ENCODE measurements around the gene MYO1D. TPM values are rescaled to one million over a fixed set of nuclear protein-coding genes. Genes with fewer than 3 reads are reported as not detected.
"Not testable (repeated sequence)": the region's sequence is repeated elsewhere in the genome, so short reads cannot be mapped to it uniquely, and the experiment has no call there.

The MYO1D gene
- total RNA-seq, 1 experiment from 2014 or later, result 206 TPM

GRCh38 chr17:32451879-32452278 lies 425.0 kb downstream of the MYO1D start:
- ChIA-PET POLR2A (no interaction called here), CTCF (no interaction called here)
- Mint-ChIP-seq H3K9me3 (ENCODE audit: unreplicated experiment) (no peaks in the 10 kb centered on the region), H3K4me3 (ENCODE audit: unreplicated experiment) (no peak overlapping the region), H3K4me1 (ENCODE audit: low read depth, unreplicated experiment) (peaks cover under 1% of the 10 kb centered on the region), H3K27ac (ENCODE audit: unreplicated experiment) (no peak overlapping the region), H3K27me3 (ENCODE audit: insufficient read depth, unreplicated experiment) (no peaks in the 10 kb centered on the region), H3K36me3 (ENCODE audit: insufficient read depth, unreplicated experiment) (peaks cover 96% of the 10 kb centered on the region)
- no peaks in the 10 kb centered on the region for H3K27me3 ChIP-seq (replicated peaks; ENCODE audit: control insufficient read depth, insufficient read depth, low read length)
- intact Hi-C loops (cut with micrococcal nuclease; ENCODE audit: unreplicated experiment), result no loop called here
- BruUV-seq (replicated peaks), result no TSS peak
- no peak for DNase-seq
- H3K4me1 ChIP-seq, result no peaks in the 10 kb centered on the region; the same call in 1 of the 2 replicates
- no peaks in the 10 kb centered on the region for H3K9me3 ChIP-seq
- TF ChIP-seq, protein P1, sequence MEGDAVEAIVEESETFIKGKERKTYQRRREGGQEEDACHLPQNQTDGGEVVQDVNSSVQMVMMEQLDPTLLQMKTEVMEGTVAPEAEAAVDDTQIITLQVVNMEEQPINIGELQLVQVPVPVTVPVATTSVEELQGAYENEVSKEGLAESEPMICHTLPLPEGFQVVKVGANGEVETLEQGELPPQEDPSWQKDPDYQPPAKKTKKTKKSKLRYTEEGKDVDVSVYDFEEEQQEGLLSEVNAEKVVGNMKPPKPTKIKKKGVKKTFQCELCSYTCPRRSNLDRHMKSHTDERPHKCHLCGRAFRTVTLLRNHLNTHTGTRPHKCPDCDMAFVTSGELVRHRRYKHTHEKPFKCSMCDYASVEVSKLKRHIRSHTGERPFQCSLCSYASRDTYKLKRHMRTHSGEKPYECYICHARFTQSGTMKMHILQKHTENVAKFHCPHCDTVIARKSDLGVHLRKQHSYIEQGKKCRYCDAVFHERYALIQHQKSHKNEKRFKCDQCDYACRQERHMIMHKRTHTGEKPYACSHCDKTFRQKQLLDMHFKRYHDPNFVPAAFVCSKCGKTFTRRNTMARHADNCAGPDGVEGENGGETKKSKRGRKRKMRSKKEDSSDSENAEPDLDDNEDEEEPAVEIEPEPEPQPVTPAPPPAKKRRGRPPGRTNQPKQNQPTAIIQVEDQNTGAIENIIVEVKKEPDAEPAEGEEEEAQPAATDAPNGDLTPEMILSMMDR (IDR thresholded peaks at IDR 0.05; ENCODE audit: insufficient read depth in 1 of 2, low read depth in 1 of 2, low read length in 1 of 2, severe bottlenecking in 1 of 2, unreplicated experiment in 1 of 2), result no peak
- H3K36me3 ChIP-seq (ENCODE audit: control insufficient read depth, insufficient read depth, low read length), result peaks cover 1% of the 10 kb centered on the region
- H3K4me3 ChIP-seq (ENCODE audit: low read depth, low read length), result no peak overlapping the region

- H3K27me3 Mint-ChIP-seq (ENCODE audit: insufficient read depth, unreplicated experiment); intact Hi-C loops (cut with micrococcal nuclease; ENCODE audit: unreplicated experiment); H3K4me3 ChIP-seq (ENCODE audit: low read depth, low read length); H3K9me3 ChIP-seq; BruUV-seq (replicated peaks); H3K4me1 ChIP-seq; H3K36me3 ChIP-seq (ENCODE audit: control insufficient read depth, insufficient read depth, low read length); DNase-seq; H3K4me3 Mint-ChIP-seq (ENCODE audit: unreplicated experiment); H3K27me3 ChIP-seq (replicated peaks; ENCODE audit: control insufficient read depth, insufficient read depth, low read length); POLR2A ChIA-PET; H3K9me3 Mint-ChIP-seq (ENCODE audit: unreplicated experiment); H3K27ac Mint-ChIP-seq (ENCODE audit: unreplicated experiment); CTCF ChIA-PET: not testable (repeated sequence)
- peaks cover 98% of the 10 kb centered on the region for H3K36me3 Mint-ChIP-seq (ENCODE audit: insufficient read depth, unreplicated experiment)
- peaks cover 14% of the 10 kb centered on the region for H3K4me1 Mint-ChIP-seq (ENCODE audit: low read depth, unreplicated experiment)
These were observed 426.5 kb downstream of the MYO1D start for GRCh38 chr17:32450379-32450778.

- ChIA-PET CTCF (no interaction called here), POLR2A (no interaction called here)
- Mint-ChIP-seq H3K9me3 (ENCODE audit: unreplicated experiment) (no peaks in the 10 kb centered on the region), H3K36me3 (ENCODE audit: insufficient read depth, unreplicated experiment) (peaks cover 98% of the 10 kb centered on the region), H3K4me1 (ENCODE audit: low read depth, unreplicated experiment) (peaks cover 15% of the 10 kb centered on the region), H3K27ac (ENCODE audit: unreplicated experiment) (no peak overlapping the region), H3K4me3 (ENCODE audit: unreplicated experiment) (no peak overlapping the region), H3K27me3 (ENCODE audit: insufficient read depth, unreplicated experiment) (no peaks in the 10 kb centered on the region)
- TF ChIP-seq, protein P1 (IDR thresholded peaks at IDR 0.05; ENCODE audit: insufficient read depth in 1 of 2, low read depth in 1 of 2, low read length in 1 of 2, severe bottlenecking in 1 of 2, unreplicated experiment in 1 of 2), result no peak
- BruUV-seq (replicated peaks), result no TSS peak
- no peak for DNase-seq
- Histone ChIP-seq H3K9me3 (no peaks in the 10 kb centered on the region), H3K36me3 (ENCODE audit: control insufficient read depth, insufficient read depth, low read length) (peaks cover 1% of the 10 kb centered on the region), H3K4me1 (peaks cover 9% of the 10 kb centered on the region), H3K4me3 (ENCODE audit: low read depth, low read length) (no peak overlapping the region), H3K27me3 (replicated peaks; ENCODE audit: control insufficient read depth, insufficient read depth, low read length) (no peaks in the 10 kb centered on the region)
- intact Hi-C loops (cut with micrococcal nuclease; ENCODE audit: unreplicated experiment), result no loop called here
These were observed 427.0 kb downstream of the MYO1D start for GRCh38 chr17:32449963-32450362.

DNA sequence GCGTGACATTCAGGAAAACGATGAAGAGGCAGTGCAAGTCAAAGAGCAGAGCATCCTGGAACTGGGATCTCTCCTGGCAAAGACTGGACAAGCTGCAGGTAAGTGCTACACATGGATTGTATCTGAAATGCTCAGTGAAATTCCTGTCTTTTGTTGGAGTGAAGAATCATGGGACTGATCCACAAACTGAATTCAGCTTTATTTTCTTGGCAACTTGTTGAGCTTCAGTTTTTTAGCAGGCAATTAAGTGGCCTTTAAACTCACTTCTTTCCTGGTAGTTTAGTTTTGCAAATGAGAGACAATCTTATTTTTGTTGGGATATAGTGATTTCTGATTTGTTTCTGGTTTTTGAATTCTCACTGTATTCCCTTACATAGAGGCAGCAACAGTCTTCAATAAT lies 430.0 kb downstream of the MYO1D start:
- Histone ChIP-seq H3K4me1 (peaks cover 14% of the 10 kb centered on the region), H3K27me3 (replicated peaks; ENCODE audit: control insufficient read depth, insufficient read depth, low read length) (no peaks in the 10 kb centered on the region), H3K36me3 (ENCODE audit: control insufficient read depth, insufficient read depth, low read length) (no peaks in the 10 kb centered on the region; the same call in none of the 2 replicates), H3K4me3 (ENCODE audit: low read depth, low read length) (no peak overlapping the region), H3K9me3 (no peaks in the 10 kb centered on the region)
- TF ChIP-seq, protein P1 (IDR thresholded peaks at IDR 0.05; ENCODE audit: insufficient read depth in 1 of 2, low read depth in 1 of 2, low read length in 1 of 2, severe bottlenecking in 1 of 2, unreplicated experiment in 1 of 2), result no peak
- no peak for DNase-seq
- Mint-ChIP-seq H3K4me1 (ENCODE audit: low read depth, unreplicated experiment) (peaks cover 15% of the 10 kb centered on the region), H3K27me3 (ENCODE audit: insufficient read depth, unreplicated experiment) (no peaks in the 10 kb centered on the region), H3K4me3 (ENCODE audit: unreplicated experiment) (peak overlapping the region; percentile 75), H3K36me3 (ENCODE audit: insufficient read depth, unreplicated experiment) (peaks cover 76% of the 10 kb centered on the region), H3K27ac (ENCODE audit: unreplicated experiment) (no peak overlapping the region), H3K9me3 (ENCODE audit: unreplicated experiment) (no peaks in the 10 kb centered on the region)
- intact Hi-C loops (cut with micrococcal nuclease; ENCODE audit: unreplicated experiment), result no loop called here
- ChIA-PET POLR2A (no interaction called here), CTCF (no interaction called here)
- BruUV-seq (replicated peaks), result no TSS peak
